ENCODE measurements around the gene BPIFB2.

Gene BPIFB2

GRCh38 chr20:33022289-33022688, 14.8 kb downstream of the BPIFB2 start:
- DNase-seq (ENCODE audit: low read depth): no peak

GRCh38 chr20:33022694-33023438, 15.4 kb downstream of the BPIFB2 start:
- no peak overlapping the region for H3K4me3 ChIP-seq (ENCODE audit: low read depth, low read length)
- no peak for DNase-seq (ENCODE audit: low read depth)
- TF ChIP-seq CTCF (IDR thresholded peaks at IDR 0.05; ENCODE audit: low read depth, low read length, missing control alignments): no peak

More at GRCh38 chr20:33022289-33022688, 14.8 kb downstream of the BPIFB2 start:
- no peak overlapping the region for H3K4me3 ChIP-seq (ENCODE audit: low read depth, low read length)
- no peak for TF ChIP-seq CTCF (IDR thresholded peaks at IDR 0.05; ENCODE audit: low read depth, low read length, missing control alignments)

- H3K4me3 ChIP-seq (ENCODE audit: low read depth, low read length): no peak overlapping the region
- no peak for TF ChIP-seq CTCF (IDR thresholded peaks at IDR 0.05; ENCODE audit: low read depth, low read length, missing control alignments)
- DNase-seq (ENCODE audit: low read depth): no peak
Observed at GRCh38 chr20:33023439-33024242, 16.1 kb downstream of the BPIFB2 start.

GRCh38 chr20:33024243-33024560, 16.7 kb downstream of the BPIFB2 start:
- TF ChIP-seq CTCF (IDR thresholded peaks at IDR 0.05; ENCODE audit: low read depth, low read length, missing control alignments): no peak
- H3K4me3 ChIP-seq (ENCODE audit: low read depth, low read length): no peak overlapping the region
- DNase-seq (ENCODE audit: low read depth): no peak

GRCh38 chr20:33024609-33025317, 17.3 kb downstream of the BPIFB2 start:
- TF ChIP-seq CTCF (IDR thresholded peaks at IDR 0.05; ENCODE audit: low read depth, low read length, missing control alignments): no peak
- DNase-seq (ENCODE audit: low read depth): no peak
- no peak overlapping the region for H3K4me3 ChIP-seq (ENCODE audit: low read depth, low read length)

GRCh38 chr20:33025318-33025876, 17.9 kb downstream of the BPIFB2 start:
- no peak overlapping the region for H3K4me3 ChIP-seq (ENCODE audit: low read depth, low read length)
- TF ChIP-seq CTCF (IDR thresholded peaks at IDR 0.05; ENCODE audit: low read depth, low read length, missing control alignments): no peak
- no peak for DNase-seq (ENCODE audit: low read depth)

Data from GM12864 (cell line).